K562 (cell line): ENCODE data around the gene URM1. TPM values are rescaled to one million over a fixed set of nuclear protein-coding genes. Genes with fewer than 3 reads are reported as not detected.

Experiments used
- ATAC-seq: fragments of 200-7000 bp; cut with Tn5 transposase; 3 replicates; pipeline ENCODE4 v1.9.1; 2020; ENCODE audit warnings: moderate library complexity
- BruUV-seq: library from RNA; stranded (reverse); fragments of 400-500 nt; replicated peaks from 2 replicates; lab custom pipeline; 2021; lab: Mats Ljungman, UMichigan
- CTCF ChIA-PET: fragments of 300-600 bp; formaldehyde crosslinking; extraction: SDS; loops from one replicate; lab custom pipeline; 2021; ENCODE audit warnings: low intra/inter-chr PET ratio; lab: Yijun Ruan, JAX
- POLR2A ChIA-PET: fragments of 300-600, 350-650 bp; sonication (Branson Sonifier 250); formaldehyde crosslinking; extraction: SDS; loops from one replicate; lab custom pipeline; 2021; ENCODE audit warnings: antibody characterized with exemption, inconsistent platforms; lab: Yijun Ruan, JAX
- DNase-seq, 4 experiments: peaks; one replicate each; pipeline versions ENCODE4 v3.0.0 to v3.0.0-alpha.2; 2011 to 2018; ENCODE audit warnings: low spot score in 3 of 4, mixed read lengths in 3 of 4; ENCODE audit errors: extremely low read depth in 1 of 4
- FAIRE-seq: peaks from 2 replicates; lab custom pipeline; 2011; peaks lifted over from hg19 to GRCh38; lab: Jason Lieb, UNC
- H2AFZ ChIP-seq: 2 replicates; pipeline ENCODE4 v1.6.0; 2011; ENCODE audit warnings: low read depth, low read length, control low read depth, inconsistent platforms
- H3K27ac ChIP-seq: fragments of 200-600 bp; 3 replicates; pipeline ENCODE4 v1.8.0; 2011; ENCODE audit warnings: low read depth, mild to moderate bottlenecking, control low read depth, inconsistent platforms, low read length, moderate library complexity, mixed read lengths; ENCODE audit errors: extremely low read depth
- H3K27me3 ChIP-seq, 2 experiments: fragments of 300-600 bp in 1 of 2; 2 replicates in 1 of 2; 3 replicates in 1 of 2; pipeline versions ENCODE4 v1.6.0 to v1.8.0; 2011; ENCODE audit warnings: inconsistent platforms in 2 of 2, low read length in 2 of 2, mild to moderate bottlenecking in 1 of 2, mixed read lengths in 1 of 2, moderate library complexity in 1 of 2; ENCODE audit not compliant: control insufficient read depth in 2 of 2, insufficient read depth in 2 of 2
- H3K36me3 ChIP-seq: fragments of 300-600 bp; 3 replicates; pipeline ENCODE4 v1.8.0; 2011; ENCODE audit warnings: mild to moderate bottlenecking, low read length, inconsistent platforms; ENCODE audit not compliant: control insufficient read depth, insufficient read depth
- H3K4me1 ChIP-seq, 2 experiments: fragments of 200-600 bp in 1 of 2; replicated peaks in 1 of 2; 2 replicates in 1 of 2; 3 replicates in 1 of 2; pipeline versions ENCODE4 v1.5.1 to v1.8.0; 2011; ENCODE audit warnings: inconsistent platforms in 2 of 2, low read length in 2 of 2, mild to moderate bottlenecking in 1 of 2, mixed read lengths in 1 of 2, moderate library complexity in 1 of 2; ENCODE audit not compliant: control insufficient read depth in 2 of 2, insufficient read depth in 2 of 2
- H3K4me2 ChIP-seq: 2 replicates; pipeline ENCODE4 v1.6.1; 2011; ENCODE audit warnings: low read length, control low read depth, inconsistent platforms, mixed read lengths; ENCODE audit not compliant: insufficient read depth
- H3K4me3 ChIP-seq: fragments of 200-600 bp; sonication (generic), shearing (Covaris generic); 2 replicates; pipeline ENCODE4 v1.5.1; 2016; ENCODE audit warnings: control low read depth, inconsistent platforms
- H3K79me2 ChIP-seq: fragments of 200-600 bp; 3 replicates; pipeline ENCODE4 v1.8.0; 2011; ENCODE audit warnings: low read length, inconsistent platforms; ENCODE audit not compliant: control insufficient read depth, insufficient read depth
- H3K9ac ChIP-seq, 2 experiments: 2 replicates each; pipeline versions ENCODE4 v1.6.0 to v1.6.1; 2011; ENCODE audit warnings: low read depth in 2 of 2, low read length in 2 of 2, control low read depth in 1 of 2, inconsistent platforms in 1 of 2, mild to moderate bottlenecking in 1 of 2, mixed read lengths in 1 of 2; ENCODE audit not compliant: insufficient read depth in 1 of 2
- H3K9me1 ChIP-seq: one replicate; pipeline ENCODE4 v1.6.0; 2011; ENCODE audit warnings: inconsistent platforms, mild to moderate bottlenecking, low read length, moderate library complexity; ENCODE audit not compliant: control insufficient read depth, insufficient read depth
- H3K9me3 ChIP-seq: replicated peaks from 2 replicates; pipeline ENCODE4 v1.5.1; 2011; ENCODE audit warnings: low read depth, low read length, inconsistent platforms; ENCODE audit not compliant: control insufficient read depth, insufficient read depth
- H4K20me1 ChIP-seq: replicated peaks from 2 replicates; pipeline ENCODE4 v1.6.1; 2011; ENCODE audit warnings: low read length, inconsistent platforms, mixed read lengths; ENCODE audit not compliant: control insufficient read depth, insufficient read depth
- PCBP2 ChIP-seq: fragments of 200-400 bp; formaldehyde crosslinking; IDR thresholded peaks from 2 replicates; pipeline ENCODE4 v1.6.1; 2018; ENCODE audit warnings: low read length, low read depth, mild to moderate bottlenecking, moderate library complexity; ENCODE audit not compliant: poor library complexity, severe bottlenecking
- SNIP1 ChIP-seq: fragments of 450-650 bp; IDR thresholded peaks from 2 replicates; pipeline ENCODE4 v1.7.1; 2017; ENCODE audit warnings: low read depth, mild to moderate bottlenecking
- TBP ChIP-seq: optimal IDR thresholded peaks from 2 replicates; pipeline ENCODE3; 2011; ENCODE audit warnings: low read depth, low read length, improper control_type of control experiment
- ZNF79 ChIP-seq: fragments of 250-450 bp; sonication (Bioruptor Pico); IDR thresholded peaks from 2 replicates; pipeline ENCODE4 v1.4.0; 2020; ENCODE audit warnings: low read depth, mild to moderate bottlenecking, moderate library complexity
- WGBS: fragments of 100-300 bp; shearing (Covaris generic); methylation state at CpG from one replicate; pipeline ENCODE4 v1.1.6; 2016; ENCODE audit warnings: low coverage, mixed read lengths; ENCODE audit not compliant: insufficient coverage; ENCODE audit errors: missing lambda C conversion rate; 5-methylcytosine and 5-hydroxymethylcytosine counted together
- in situ Hi-C: fragments of 300-500 bp; cut with MboI; formaldehyde crosslinking; loops from 4 replicates; pipeline ENCODE4 v1.15.0; 2018; ENCODE audit warnings: inconsistent platforms, mixed read lengths
- intact Hi-C: fragments of 100-400 bp; cut with micrococcal nuclease; formaldehyde crosslinking; loops from 2 replicates; pipeline ENCODE4 v1.14.2; 2022
- polyA plus RNA-seq, 8 experiments: library from polyadenylated mRNA; depleted of rRNA in 4 of 8; stranded (reverse) in 5 of 8; unstranded in 3 of 8; fragments of >200 nt; fragmentation: Nextera tagmentation in 2 of 8; fragmentation: Illumina TruSeq in 1 of 8; extraction: Ambion mirVana in 2 of 8; extraction: Trizol in 1 of 8; gene quantifications; 2 replicates each; pipeline versions ENCODE4 v1.2.1 to v1.2.3, GENCODE V29; 2011 to 2014; ENCODE audit warnings: inconsistent platforms in 1 of 8, missing spikeins in 1 of 8
- total RNA-seq, 7 experiments: library from RNA; depleted of rRNA in 6 of 7; stranded (reverse); fragments of >200 nt in 6 of 7; fragmentation: Illumina TruSeq in 2 of 7; extraction: Trizol in 2 of 7; gene quantifications; 2 replicates each; pipeline versions ENCODE4 v1.2.1 to v1.2.3, GENCODE V29; 2011 to 2021; ENCODE audit warnings: low replicate concordance in 1 of 7
- TF ChIP-seq, protein P1 (sequence below): fragments of 200-800 bp; sonication (Bioruptor generic); IDR thresholded peaks from 2 replicates; pipeline ENCODE4 v1.6.1; 2017; ENCODE audit warnings: missing genetic modification characterization, missing compliant biosample characterization
- TF ChIP-seq, protein P2 (sequence below): fragments of 250-450 bp; sonication (Bioruptor Pico); IDR thresholded peaks from 2 replicates; pipeline ENCODE4 v1.4.0; 2020; ENCODE audit warnings: mild to moderate bottlenecking, moderate library complexity
- TF ChIP-seq, protein P3 (sequence below): fragments of 150-350 bp; conservative IDR thresholded peaks from 2 replicates; pipeline ENCODE4 v1.6.1; 2014; ENCODE audit warnings: low read length

The URM1 gene
- total and polyA plus RNA-seq, 9 of the 15 experiments (the other 6 are each of a cell fraction or from before 2014, with no cell fraction given), result 10.1 to 88.9 (median 53.3) TPM

DNA sequence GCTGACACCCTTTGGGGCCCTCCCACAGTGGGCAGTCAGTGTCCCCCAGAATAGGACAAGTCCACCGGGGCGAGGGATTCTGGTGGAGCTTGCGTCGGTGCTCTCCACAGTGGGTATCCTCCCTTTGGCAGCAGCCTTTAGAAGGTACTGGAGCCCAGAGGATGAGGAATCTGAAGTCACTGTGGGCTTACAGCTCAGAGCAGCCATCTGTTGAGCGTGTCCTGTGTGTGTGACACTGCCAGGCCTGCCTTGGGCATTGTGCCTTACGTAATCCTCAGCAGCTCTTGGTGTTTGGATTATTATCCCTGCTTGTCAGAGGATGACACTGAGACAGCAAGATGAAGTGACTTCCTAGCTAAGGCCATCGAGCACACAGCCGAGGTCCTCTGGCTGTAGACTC is 12.6 kb downstream of the URM1 start:
- Histone ChIP-seq H3K27me3 (no peaks in the 10 kb centered on the region), H3K9me1 (peaks cover 5% of the 10 kb centered on the region), H3K4me3 (no peak overlapping the region), H3K27ac (no peak overlapping the region), H3K9ac (peak overlapping the region in 1 of 2 experiments; percentile 27; a peak in 1 of 4 replicates), H4K20me1 (no peaks in the 10 kb centered on the region), H3K36me3 (peaks cover 78% of the 10 kb centered on the region; the same call in 1 of the 3 replicates), H3K9me3 (no peaks in the 10 kb centered on the region), H3K79me2 (no peaks in the 10 kb centered on the region), H3K4me1 (no peaks in the 10 kb centered on the region), H3K4me2 (no peak overlapping the region), H2AFZ (no peak overlapping the region)
- intact Hi-C loops, result no loop called here
- ChIA-PET POLR2A (interaction anchor here (0.5 to 2.6 kb wide), 3 partner anchors 10 to 19 kb away, joined by 3 to 9 read pairs (median 3); partner anchors contain the start of gene URM1), CTCF (no interaction called here)
- WGBS, result 89% methylated on average over 8 of the region's 8 CpGs
- no peak for TF ChIP-seq TBP
- TF ChIP-seq, protein P1, sequence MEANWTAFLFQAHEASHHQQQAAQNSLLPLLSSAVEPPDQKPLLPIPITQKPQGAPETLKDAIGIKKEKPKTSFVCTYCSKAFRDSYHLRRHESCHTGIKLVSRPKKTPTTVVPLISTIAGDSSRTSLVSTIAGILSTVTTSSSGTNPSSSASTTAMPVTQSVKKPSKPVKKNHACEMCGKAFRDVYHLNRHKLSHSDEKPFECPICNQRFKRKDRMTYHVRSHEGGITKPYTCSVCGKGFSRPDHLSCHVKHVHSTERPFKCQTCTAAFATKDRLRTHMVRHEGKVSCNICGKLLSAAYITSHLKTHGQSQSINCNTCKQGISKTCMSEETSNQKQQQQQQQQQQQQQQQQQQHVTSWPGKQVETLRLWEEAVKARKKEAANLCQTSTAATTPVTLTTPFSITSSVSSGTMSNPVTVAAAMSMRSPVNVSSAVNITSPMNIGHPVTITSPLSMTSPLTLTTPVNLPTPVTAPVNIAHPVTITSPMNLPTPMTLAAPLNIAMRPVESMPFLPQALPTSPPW (CRISPR knock-in tag), result no peak
- TF ChIP-seq, protein P2, sequence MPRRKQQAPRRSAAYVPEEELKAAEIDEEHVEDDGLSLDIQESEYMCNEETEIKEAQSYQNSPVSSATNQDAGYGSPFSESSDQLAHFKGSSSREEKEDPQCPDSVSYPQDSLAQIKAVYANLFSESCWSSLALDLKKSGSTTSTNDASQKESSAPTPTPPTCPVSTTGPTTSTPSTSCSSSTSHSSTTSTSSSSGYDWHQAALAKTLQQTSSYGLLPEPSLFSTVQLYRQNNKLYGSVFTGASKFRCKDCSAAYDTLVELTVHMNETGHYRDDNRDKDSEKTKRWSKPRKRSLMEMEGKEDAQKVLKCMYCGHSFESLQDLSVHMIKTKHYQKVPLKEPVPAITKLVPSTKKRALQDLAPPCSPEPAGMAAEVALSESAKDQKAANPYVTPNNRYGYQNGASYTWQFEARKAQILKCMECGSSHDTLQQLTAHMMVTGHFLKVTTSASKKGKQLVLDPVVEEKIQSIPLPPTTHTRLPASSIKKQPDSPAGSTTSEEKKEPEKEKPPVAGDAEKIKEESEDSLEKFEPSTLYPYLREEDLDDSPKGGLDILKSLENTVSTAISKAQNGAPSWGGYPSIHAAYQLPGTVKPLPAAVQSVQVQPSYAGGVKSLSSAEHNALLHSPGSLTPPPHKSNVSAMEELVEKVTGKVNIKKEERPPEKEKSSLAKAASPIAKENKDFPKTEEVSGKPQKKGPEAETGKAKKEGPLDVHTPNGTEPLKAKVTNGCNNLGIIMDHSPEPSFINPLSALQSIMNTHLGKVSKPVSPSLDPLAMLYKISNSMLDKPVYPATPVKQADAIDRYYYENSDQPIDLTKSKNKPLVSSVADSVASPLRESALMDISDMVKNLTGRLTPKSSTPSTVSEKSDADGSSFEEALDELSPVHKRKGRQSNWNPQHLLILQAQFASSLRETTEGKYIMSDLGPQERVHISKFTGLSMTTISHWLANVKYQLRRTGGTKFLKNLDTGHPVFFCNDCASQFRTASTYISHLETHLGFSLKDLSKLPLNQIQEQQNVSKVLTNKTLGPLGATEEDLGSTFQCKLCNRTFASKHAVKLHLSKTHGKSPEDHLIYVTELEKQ (CRISPR knock-in tag), result no peak
- no peak for TF ChIP-seq SNIP1
- TF ChIP-seq PCBP2, result no peak
- no peak for TF ChIP-seq ZNF79 (CRISPR knock-in tag)
- TF ChIP-seq, protein P3, sequence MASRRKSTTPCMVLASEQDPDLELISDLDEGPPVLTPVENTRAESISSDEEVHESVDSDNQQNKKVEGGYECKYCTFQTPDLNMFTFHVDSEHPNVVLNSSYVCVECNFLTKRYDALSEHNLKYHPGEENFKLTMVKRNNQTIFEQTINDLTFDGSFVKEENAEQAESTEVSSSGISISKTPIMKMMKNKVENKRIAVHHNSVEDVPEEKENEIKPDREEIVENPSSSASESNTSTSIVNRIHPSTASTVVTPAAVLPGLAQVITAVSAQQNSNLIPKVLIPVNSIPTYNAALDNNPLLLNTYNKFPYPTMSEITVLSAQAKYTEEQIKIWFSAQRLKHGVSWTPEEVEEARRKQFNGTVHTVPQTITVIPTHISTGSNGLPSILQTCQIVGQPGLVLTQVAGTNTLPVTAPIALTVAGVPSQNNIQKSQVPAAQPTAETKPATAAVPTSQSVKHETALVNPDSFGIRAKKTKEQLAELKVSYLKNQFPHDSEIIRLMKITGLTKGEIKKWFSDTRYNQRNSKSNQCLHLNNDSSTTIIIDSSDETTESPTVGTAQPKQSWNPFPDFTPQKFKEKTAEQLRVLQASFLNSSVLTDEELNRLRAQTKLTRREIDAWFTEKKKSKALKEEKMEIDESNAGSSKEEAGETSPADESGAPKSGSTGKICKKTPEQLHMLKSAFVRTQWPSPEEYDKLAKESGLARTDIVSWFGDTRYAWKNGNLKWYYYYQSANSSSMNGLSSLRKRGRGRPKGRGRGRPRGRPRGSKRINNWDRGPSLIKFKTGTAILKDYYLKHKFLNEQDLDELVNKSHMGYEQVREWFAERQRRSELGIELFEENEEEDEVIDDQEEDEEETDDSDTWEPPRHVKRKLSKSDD, result no peak
- FAIRE-seq (no peak), ATAC-seq (no peak), DNase-seq (no peak)
- in situ Hi-C loops, result no loop called here
- BruUV-seq, result no TSS peak
